Upper lobe of left lung (tissue), 4 donors: ENCODE data around the gene AKR1B1.
A peak's percentile ranks its signal among the peaks of the same experiment; 100 is the strongest.

Experiments used
- CTCF ChIP-seq, 6 experiments: fragments of 450-650 bp in 4 of 6; fragments of 200-600 bp in 2 of 6; sonication (generic) in 2 of 6; IDR thresholded peaks; one replicate each; pipeline ENCODE4 v1.5.1; 2016 to 2019; ENCODE audit warnings: antibody characterized with exemption in 6 of 6
- POLR2A ChIP-seq, 4 donors: fragments of 450-650 bp; IDR thresholded peaks; one replicate each; pipeline ENCODE4 v1.5.1; 2016 to 2017; ENCODE audit warnings: antibody characterized with exemption in 4 of 4, mild to moderate bottlenecking in 2 of 4

- TF ChIP-seq POLR2A (IDR thresholded peaks at IDR 0.05) (no peak), CTCF (IDR thresholded peaks at IDR 0.05) (peak; percentile 68 to 90 (median 88))
Observed at GRCh38 chr7:134432296-134433152, 26.4 kb downstream of the AKR1B1 start.
